GM12878 (cell line): Measurements from ENCODE around the gene THSD4. TPM values are rescaled to one million over a fixed set of nuclear protein-coding genes. Genes with fewer than 3 reads are reported as not detected.

Experiments
- ATAC-seq: fragments of 200-7000 bp; cut with Tn5 transposase; 3 replicates; pipeline ENCODE4 v1.9.1; 2020; ENCODE audit warnings: mild to moderate bottlenecking, moderate library complexity
- BruUV-seq: library from RNA; stranded (reverse); fragments of 400-500 nt; replicated peaks from 2 replicates; lab custom pipeline; 2021; lab: Mats Ljungman, UMichigan
- CTCF ChIA-PET: fragments of 300-600 bp; sonication (Branson Sonifier 250); formaldehyde crosslinking; extraction: SDS; loops from one replicate; lab custom pipeline; 2021; ENCODE audit warnings: inconsistent platforms; lab: Yijun Ruan, JAX
- POLR2A ChIA-PET: fragments of 350-600 bp; formaldehyde crosslinking; extraction: SDS; loops from one replicate; lab custom pipeline; 2021; ENCODE audit warnings: inconsistent platforms; lab: Charles Lee
- RAD21 ChIA-PET: fragments of 300-600 bp; sonication (Branson Sonifier 250); formaldehyde crosslinking; loops from one replicate; lab custom pipeline; 2023; ENCODE audit warnings: antibody characterized with exemption; ENCODE audit not compliant: unreplicated experiment; lab: Charles Lee
- SMC1A ChIA-PET: fragments of 300-600 bp; sonication (Branson Sonifier 250); formaldehyde crosslinking; loops from one replicate; lab custom pipeline; 2023; ENCODE audit not compliant: unreplicated experiment, uncharacterized antibody; lab: Charles Lee
- DNase-seq: peaks from one replicate; pipeline ENCODE4 v3.0.0-alpha.2; 2011; ENCODE audit warnings: low read depth, low spot score
- FAIRE-seq: peaks from 3 replicates; lab custom pipeline; 2011; peaks lifted over from hg19 to GRCh38; lab: Jason Lieb, UNC
- H2AFZ ChIP-seq: 2 replicates; pipeline ENCODE4 v1.6.0; 2011; ENCODE audit warnings: low read depth, low read length, control low read depth; ENCODE audit not compliant: control insufficient read depth
- H3K27ac ChIP-seq: 2 replicates; pipeline ENCODE4 v1.5.1; 2011; ENCODE audit warnings: control low read depth; ENCODE audit not compliant: control insufficient read depth, insufficient read depth
- H3K27me3 ChIP-seq, 2 experiments: replicated peaks in 1 of 2; 2 replicates each; pipeline versions ENCODE4 v1.6.0 to v1.6.1; 2011; ENCODE audit warnings: low read length in 1 of 2; ENCODE audit not compliant: control insufficient read depth in 2 of 2, insufficient read depth in 2 of 2
- H3K36me3 ChIP-seq, 2 experiments: 2 replicates each; pipeline ENCODE4 v1.5.1; 2011; ENCODE audit warnings: low read length in 1 of 2; ENCODE audit not compliant: control insufficient read depth in 2 of 2, insufficient read depth in 2 of 2
- H3K4me1 ChIP-seq: 2 replicates; pipeline ENCODE4 v1.6.1; 2011; ENCODE audit warnings: mild to moderate bottlenecking, low read length, moderate library complexity, mixed read lengths; ENCODE audit not compliant: control insufficient read depth, insufficient read depth
- H3K4me2 ChIP-seq: 2 replicates; pipeline ENCODE4 v1.6.0; 2011; ENCODE audit warnings: control low read depth; ENCODE audit not compliant: control insufficient read depth, insufficient read depth
- H3K4me3 ChIP-seq: fragments of 200-600 bp; sonication (generic); 2 replicates; pipeline ENCODE4 v1.5.1; 2016
- H3K79me2 ChIP-seq: 2 replicates; pipeline ENCODE4 v1.6.0; 2011; ENCODE audit warnings: low read length; ENCODE audit not compliant: control insufficient read depth, insufficient read depth
- H3K9ac ChIP-seq: 2 replicates; pipeline ENCODE4 v1.8.0; 2011; ENCODE audit warnings: low read length, control low read depth, mixed read lengths; ENCODE audit not compliant: control insufficient read depth, insufficient read depth
- H3K9me3 ChIP-seq: replicated peaks from 3 replicates; pipeline ENCODE4 v1.5.1; 2011; ENCODE audit warnings: mild to moderate bottlenecking, low read length; ENCODE audit not compliant: control insufficient read depth, insufficient read depth
- H4K20me1 ChIP-seq: 2 replicates; pipeline ENCODE4 v1.6.0; 2011; ENCODE audit not compliant: control insufficient read depth, insufficient read depth
- BCL11A ChIP-seq: IDR thresholded peaks from 2 replicates; pipeline ENCODE4 v1.6.1; 2011; ENCODE audit warnings: low read depth, low read length
- CUX1 ChIP-seq: IDR thresholded peaks from 2 replicates; pipeline ENCODE4 v1.6.1; 2012; ENCODE audit warnings: improper control_type of control experiment, low read depth, low read length; ENCODE audit not compliant: insufficient replicate concordance
- EZH2 ChIP-seq: IDR thresholded peaks from 2 replicates; pipeline ENCODE4 v1.6.1; 2012; ENCODE audit warnings: low read depth, mild to moderate bottlenecking, control low read depth, inconsistent platforms, low read length, borderline replicate concordance; ENCODE audit not compliant: control insufficient read depth
- LARP7 ChIP-seq: fragments of 450-650 bp; IDR thresholded peaks from 2 replicates; pipeline ENCODE4 v1.6.1; 2017; ENCODE audit warnings: mild to moderate bottlenecking
- RAD51 ChIP-seq: fragments of 450-650 bp; IDR thresholded peaks from 2 replicates; pipeline ENCODE4 v1.6.1; 2016; ENCODE audit warnings: moderate library complexity, mild to moderate bottlenecking, inconsistent platforms
- TCF7 ChIP-seq: IDR thresholded peaks from 2 replicates; pipeline ENCODE4 v1.6.1; 2014; ENCODE audit warnings: antibody characterized with exemption, borderline replicate concordance
- ZNF592 ChIP-seq: fragments of 450-650 bp; IDR thresholded peaks from 2 replicates; pipeline ENCODE4 v1.6.1; 2017; ENCODE audit warnings: mild to moderate bottlenecking, moderate library complexity
- whole genome bisulfite sequencing: methylation state at CpG from one replicate; pipeline ENCODE4 v1.1.6; 2016; ENCODE audit warnings: low lambda C conversion rate; ENCODE audit not compliant: insufficient replicate concordance, insufficient coverage; ENCODE audit errors: missing lambda C conversion rate; 5-methylcytosine and 5-hydroxymethylcytosine counted together
- in situ Hi-C: fragments of 300-500 bp; cut with MboI; formaldehyde crosslinking; loops from 9 replicates; pipeline ENCODE4 v1.14.3; 2018; ENCODE audit warnings: mixed read lengths
- intact Hi-C: fragments of 100-400 bp; cut with micrococcal nuclease; formaldehyde crosslinking; loops from one replicate; pipeline ENCODE4 v1.14.2; 2022; ENCODE audit not compliant: unreplicated experiment
- polyA plus RNA-seq, 11 experiments: library from polyadenylated mRNA; depleted of rRNA in 4 of 11; unstranded in 6 of 11; stranded (reverse) in 5 of 11; fragments of >200 nt; fragmentation: Nextera tagmentation in 4 of 11; fragmentation: Illumina TruSeq in 1 of 11; extraction: Ambion mirVana in 4 of 11; extraction: Trizol in 1 of 11; gene quantifications; 1 replicate in 1 of 11; 2 replicates in 10 of 11; pipeline versions ENCODE4 v1.2.1 to v1.2.3, GENCODE V29; 2011 to 2016; ENCODE audit warnings: inconsistent platforms in 2 of 11, missing spikeins in 2 of 11, low read depth in 1 of 11
- total RNA-seq, 4 experiments: library from RNA; depleted of rRNA in 3 of 4; stranded (reverse); fragments of >200 nt in 3 of 4; fragmentation: Illumina TruSeq in 1 of 4; extraction: Trizol in 1 of 4; gene quantifications; 2 replicates each; pipeline versions ENCODE4 v1.2.1 to v1.2.3, GENCODE V29; 2013 to 2021
- TF ChIP-seq, protein P1 (sequence below): IDR thresholded peaks from 2 replicates; pipeline ENCODE4 v1.6.1; 2012; ENCODE audit warnings: mild to moderate bottlenecking, low read depth, low read length

The THSD4 gene
- total and polyA plus RNA-seq, 10 of the 15 experiments (the other 5 are each of a cell fraction or from before 2014, with no cell fraction given): 0.04 to 0.13 (median 0.05) TPM; not detected in 7

DNA sequence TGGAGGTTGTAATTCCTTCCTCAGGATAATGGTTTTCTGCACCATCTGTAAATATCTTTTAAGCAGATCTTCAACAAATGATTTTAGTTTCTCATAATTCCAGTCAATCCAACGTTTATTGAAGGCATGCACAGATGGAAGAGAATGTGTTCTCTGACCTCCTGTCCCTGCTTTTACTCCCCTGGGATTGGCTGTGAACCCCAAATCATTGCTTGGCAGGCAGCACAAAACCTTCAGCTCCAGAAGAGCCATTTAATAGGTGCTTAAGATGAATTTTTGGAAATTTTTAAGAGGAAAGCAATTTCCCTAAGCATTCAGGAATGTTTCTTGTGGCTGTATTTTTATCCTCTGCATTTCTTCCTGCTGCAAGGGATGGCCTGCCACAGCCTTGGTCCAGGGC, 25.5 kb upstream of the THSD4 start:
- DNase-seq: no peak
- intact Hi-C loops (no loop called here), in situ Hi-C loops (no loop called here)
- no peak for ATAC-seq
- no TSS peak for BruUV-seq
- no peak overlapping the region for H3K9ac ChIP-seq
- H4K20me1 ChIP-seq: no peaks in the 10 kb centered on the region
- CTCF ChIA-PET: no interaction called here
- no peaks in the 10 kb centered on the region; the same call in 2 of the 3 replicates for H3K9me3 ChIP-seq
- no peak overlapping the region for H2AFZ ChIP-seq
- H3K4me2 ChIP-seq: no peak overlapping the region
- H3K4me3 ChIP-seq: no peak overlapping the region
- no peaks in the 10 kb centered on the region for H3K79me2 ChIP-seq
- 0% methylated on average over 1 of the region's 1 CpG for WGBS
- RAD21 ChIA-PET: no interaction called here
- H3K4me1 ChIP-seq: no peaks in the 10 kb centered on the region
- SMC1A ChIA-PET: no interaction called here
- no peak overlapping the region for H3K27ac ChIP-seq
- TF ChIP-seq, protein P1, sequence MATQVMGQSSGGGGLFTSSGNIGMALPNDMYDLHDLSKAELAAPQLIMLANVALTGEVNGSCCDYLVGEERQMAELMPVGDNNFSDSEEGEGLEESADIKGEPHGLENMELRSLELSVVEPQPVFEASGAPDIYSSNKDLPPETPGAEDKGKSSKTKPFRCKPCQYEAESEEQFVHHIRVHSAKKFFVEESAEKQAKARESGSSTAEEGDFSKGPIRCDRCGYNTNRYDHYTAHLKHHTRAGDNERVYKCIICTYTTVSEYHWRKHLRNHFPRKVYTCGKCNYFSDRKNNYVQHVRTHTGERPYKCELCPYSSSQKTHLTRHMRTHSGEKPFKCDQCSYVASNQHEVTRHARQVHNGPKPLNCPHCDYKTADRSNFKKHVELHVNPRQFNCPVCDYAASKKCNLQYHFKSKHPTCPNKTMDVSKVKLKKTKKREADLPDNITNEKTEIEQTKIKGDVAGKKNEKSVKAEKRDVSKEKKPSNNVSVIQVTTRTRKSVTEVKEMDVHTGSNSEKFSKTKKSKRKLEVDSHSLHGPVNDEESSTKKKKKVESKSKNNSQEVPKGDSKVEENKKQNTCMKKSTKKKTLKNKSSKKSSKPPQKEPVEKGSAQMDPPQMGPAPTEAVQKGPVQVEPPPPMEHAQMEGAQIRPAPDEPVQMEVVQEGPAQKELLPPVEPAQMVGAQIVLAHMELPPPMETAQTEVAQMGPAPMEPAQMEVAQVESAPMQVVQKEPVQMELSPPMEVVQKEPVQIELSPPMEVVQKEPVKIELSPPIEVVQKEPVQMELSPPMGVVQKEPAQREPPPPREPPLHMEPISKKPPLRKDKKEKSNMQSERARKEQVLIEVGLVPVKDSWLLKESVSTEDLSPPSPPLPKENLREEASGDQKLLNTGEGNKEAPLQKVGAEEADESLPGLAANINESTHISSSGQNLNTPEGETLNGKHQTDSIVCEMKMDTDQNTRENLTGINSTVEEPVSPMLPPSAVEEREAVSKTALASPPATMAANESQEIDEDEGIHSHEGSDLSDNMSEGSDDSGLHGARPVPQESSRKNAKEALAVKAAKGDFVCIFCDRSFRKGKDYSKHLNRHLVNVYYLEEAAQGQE: no peak
- TF ChIP-seq BCL11A: no peak
- no peak for TF ChIP-seq TCF7
- TF ChIP-seq EZH2: no peak
- no peak for TF ChIP-seq CUX1
- no peak for TF ChIP-seq LARP7
- no peak for TF ChIP-seq ZNF592
- no peak for TF ChIP-seq RAD51
- H3K27me3 ChIP-seq: no peaks in the 10 kb centered on the region
- POLR2A ChIA-PET: no interaction called here
- H3K36me3 ChIP-seq: no peaks in the 10 kb centered on the region
- no peak for FAIRE-seq
